Skeletal muscle satellite cell (primary cell): Measurements from ENCODE around the gene USH2A.

Experiments
- H3K27me3 ChIP-seq: 2 replicates; pipeline ENCODE4 v1.7.0; 2013; ENCODE audit warnings: low read length; ENCODE audit not compliant: control insufficient read depth, insufficient read depth
- H3K36me3 ChIP-seq: 2 replicates; pipeline ENCODE4 v1.7.0; 2013; ENCODE audit warnings: mild to moderate bottlenecking, control low read depth, low read length; ENCODE audit not compliant: insufficient read depth
- H3K4me1 ChIP-seq: 2 replicates; pipeline ENCODE4 v1.7.0; 2013; ENCODE audit warnings: low read length; ENCODE audit not compliant: control insufficient read depth, insufficient read depth
- H3K4me2 ChIP-seq: 2 replicates; pipeline ENCODE4 v1.7.0; 2013; ENCODE audit warnings: mild to moderate bottlenecking, low read length
- H3K4me3 ChIP-seq: 2 replicates; pipeline ENCODE4 v1.7.0; 2013; ENCODE audit warnings: low read length
- H3K9ac ChIP-seq: 2 replicates; pipeline ENCODE4 v1.7.0; 2013; ENCODE audit warnings: mild to moderate bottlenecking, low read depth, low read length, moderate library complexity
- H3K9me3 ChIP-seq: replicated peaks from 2 replicates; pipeline ENCODE4 v1.7.0; 2013; ENCODE audit warnings: mild to moderate bottlenecking, control low read depth, low read length

USH2A gene

GRCh38 chr1:215682232-215682631 lies 741.0 kb downstream of the USH2A start:
- Histone ChIP-seq H3K4me1 (peaks cover 3% of the 10 kb centered on the region), H3K4me2 (no peak overlapping the region), H3K9ac (no peak overlapping the region), H3K9me3 (no peaks in the 10 kb centered on the region), H3K4me3 (no peak overlapping the region), H3K27me3 (no peaks in the 10 kb centered on the region), H3K36me3 (no peaks in the 10 kb centered on the region)

GRCh38 chr1:215681041-215681440 lies 742.2 kb downstream of the USH2A start:
- H3K9me3 ChIP-seq = no peaks in the 10 kb centered on the region
- H3K27me3 ChIP-seq = no peaks in the 10 kb centered on the region
- H3K4me2 ChIP-seq = no peak overlapping the region
- no peaks in the 10 kb centered on the region for H3K36me3 ChIP-seq
- peaks cover 3% of the 10 kb centered on the region for H3K4me1 ChIP-seq
- H3K4me3 ChIP-seq = no peak overlapping the region
- H3K9ac ChIP-seq = no peak overlapping the region

- no peak overlapping the region for H3K4me2 ChIP-seq
- no peak overlapping the region for H3K4me3 ChIP-seq
- no peak overlapping the region for H3K9ac ChIP-seq
- H3K27me3 ChIP-seq = no peaks in the 10 kb centered on the region
- H3K36me3 ChIP-seq = no peaks in the 10 kb centered on the region
- H3K4me1 ChIP-seq = peaks cover 3% of the 10 kb centered on the region
- no peaks in the 10 kb centered on the region for H3K9me3 ChIP-seq
These were observed 744.0 kb downstream of the USH2A start for GRCh38 chr1:215679231-215679630.

GRCh38 chr1:215677112-215677511 lies 746.1 kb downstream of the USH2A start:
- Histone ChIP-seq H3K9me3 (no peaks in the 10 kb centered on the region), H3K27me3 (no peaks in the 10 kb centered on the region)

GRCh38 chr1:215673943-215674342 lies 749.3 kb downstream of the USH2A start:
- Histone ChIP-seq H3K4me3 (no peak overlapping the region), H3K9me3 (no peaks in the 10 kb centered on the region), H3K36me3 (no peaks in the 10 kb centered on the region), H3K4me2 (no peak overlapping the region), H3K9ac (no peak overlapping the region), H3K27me3 (no peaks in the 10 kb centered on the region), H3K4me1 (no peaks in the 10 kb centered on the region)

More at GRCh38 chr1:215677112-215677511, 746.1 kb downstream of the USH2A start:
- no peak overlapping the region for H3K4me3 ChIP-seq
- H3K4me2 ChIP-seq = no peak overlapping the region
- H3K4me1 ChIP-seq = no peaks in the 10 kb centered on the region
- no peaks in the 10 kb centered on the region for H3K36me3 ChIP-seq
- H3K9ac ChIP-seq = no peak overlapping the region

GRCh38 chr1:215672482-215672881 lies 750.8 kb downstream of the USH2A start:
- Histone ChIP-seq H3K4me3 (no peak overlapping the region), H3K9me3 (no peaks in the 10 kb centered on the region), H3K36me3 (no peaks in the 10 kb centered on the region), H3K27me3 (no peaks in the 10 kb centered on the region), H3K4me1 (no peaks in the 10 kb centered on the region), H3K9ac (no peak overlapping the region), H3K4me2 (no peak overlapping the region)

GRCh38 chr1:215669806-215670491 lies 753.3 kb downstream of the USH2A start:
- no peaks in the 10 kb centered on the region for H3K27me3 ChIP-seq
- H3K9ac ChIP-seq = no peak overlapping the region
- no peaks in the 10 kb centered on the region for H3K4me1 ChIP-seq
- H3K4me2 ChIP-seq = no peak overlapping the region
- H3K4me3 ChIP-seq = no peak overlapping the region
- no peaks in the 10 kb centered on the region for H3K36me3 ChIP-seq
- H3K9me3 ChIP-seq = no peaks in the 10 kb centered on the region

- Histone ChIP-seq H3K36me3 (no peaks in the 10 kb centered on the region), H3K27me3 (no peaks in the 10 kb centered on the region), H3K4me1 (no peaks in the 10 kb centered on the region), H3K4me2 (no peak overlapping the region), H3K9me3 (no peaks in the 10 kb centered on the region), H3K4me3 (no peak overlapping the region), H3K9ac (no peak overlapping the region)
These were observed 755.5 kb downstream of the USH2A start for GRCh38 chr1:215667761-215668160.

- no peak overlapping the region for H3K9ac ChIP-seq
- no peaks in the 10 kb centered on the region for H3K27me3 ChIP-seq
- H3K36me3 ChIP-seq = no peaks in the 10 kb centered on the region
These were observed 758.0 kb downstream of the USH2A start for GRCh38 chr1:215665215-215665614.

GRCh38 chr1:215661033-215661432 lies 762.2 kb downstream of the USH2A start:
- Histone ChIP-seq H3K4me3 (no peak overlapping the region), H3K27me3 (no peaks in the 10 kb centered on the region), H3K4me2 (no peak overlapping the region), H3K36me3 (no peaks in the 10 kb centered on the region), H3K4me1 (no peaks in the 10 kb centered on the region), H3K9me3 (no peaks in the 10 kb centered on the region), H3K9ac (no peak overlapping the region)

More at GRCh38 chr1:215665215-215665614, 758.0 kb downstream of the USH2A start:
- H3K4me2 ChIP-seq = no peak overlapping the region
- H3K9me3 ChIP-seq = no peaks in the 10 kb centered on the region
- H3K4me3 ChIP-seq = no peak overlapping the region
- H3K4me1 ChIP-seq = no peaks in the 10 kb centered on the region

GRCh38 chr1:215660259-215660658 lies 763.0 kb downstream of the USH2A start:
- H3K4me2 ChIP-seq = no peak overlapping the region
- H3K9me3 ChIP-seq = no peaks in the 10 kb centered on the region
- H3K4me3 ChIP-seq = no peak overlapping the region
- H3K4me1 ChIP-seq = no peaks in the 10 kb centered on the region
- no peaks in the 10 kb centered on the region for H3K27me3 ChIP-seq
- no peak overlapping the region for H3K9ac ChIP-seq
- no peaks in the 10 kb centered on the region for H3K36me3 ChIP-seq

GRCh38 chr1:215657047-215657446 lies 766.2 kb downstream of the USH2A start:
- no peak overlapping the region for H3K9ac ChIP-seq
- H3K9me3 ChIP-seq = no peaks in the 10 kb centered on the region
- H3K4me1 ChIP-seq = no peaks in the 10 kb centered on the region
- no peak overlapping the region for H3K4me3 ChIP-seq
- no peaks in the 10 kb centered on the region for H3K36me3 ChIP-seq
- no peak overlapping the region for H3K4me2 ChIP-seq
- H3K27me3 ChIP-seq = no peaks in the 10 kb centered on the region
